GM12875 (cell line): ENCODE data around the gene CALHM4.
A peak's percentile ranks its signal among the peaks of the same experiment; 100 is the strongest.

Source experiments
- H3K4me3 ChIP-seq: one replicate; pipeline ENCODE4 v1.5.1; 2011; ENCODE audit warnings: low read depth, low read length, control low read depth
- CTCF ChIP-seq: IDR thresholded peaks from 2 replicates; pipeline ENCODE4 v1.5.1; 2011; ENCODE audit warnings: low read depth, mild to moderate bottlenecking, control low read depth, inconsistent platforms, low read length, moderate library complexity, borderline replicate concordance; ENCODE audit not compliant: insufficient read depth

CALHM4 gene

GRCh38 chr6:116556814-116557415 is 3.4 kb downstream of the CALHM4 start:
- TF ChIP-seq CTCF, result no peak
- H3K4me3 ChIP-seq, result no peak overlapping the region

GRCh38 chr6:116557893-116558292 is 4.3 kb downstream of the CALHM4 start:
- no peak overlapping the region for H3K4me3 ChIP-seq
- TF ChIP-seq CTCF, result no peak

- H3K4me3 ChIP-seq, result no peak overlapping the region
- TF ChIP-seq CTCF, result no peak
These were observed 6.6 kb downstream of the CALHM4 start for GRCh38 chr6:116560130-116560529.

GRCh38 chr6:116561377-116562018 is 7.9 kb downstream of the CALHM4 start:
- H3K4me3 ChIP-seq, result no peak overlapping the region
- TF ChIP-seq CTCF, result peak; percentile 75; the same call in 1 of the 2 replicates

- no peak for TF ChIP-seq CTCF
- H3K4me3 ChIP-seq, result no peak overlapping the region
These were observed 8.5 kb downstream of the CALHM4 start for GRCh38 chr6:116562019-116562403.

GRCh38 chr6:116562614-116563013 is 9.1 kb downstream of the CALHM4 start:
- H3K4me3 ChIP-seq, result no peak overlapping the region
- no peak for TF ChIP-seq CTCF

- no peak for TF ChIP-seq CTCF
- H3K4me3 ChIP-seq, result no peak overlapping the region
These were observed 10.3 kb downstream of the CALHM4 start for GRCh38 chr6:116563830-116564229.
